Astrocyte (in vitro differentiated cells and primary cell): ENCODE results near the gene CELSR2. TPM values are rescaled to one million over a fixed set of nuclear protein-coding genes. Genes with fewer than 3 reads are reported as not detected.

Source experiments
- DNase-seq: peaks from one replicate; pipeline ENCODE4 v3.0.0-alpha.2; 2010; ENCODE audit warnings: low read depth
- FAIRE-seq: peaks from 2 replicates; lab custom pipeline; 2011; peaks lifted over from hg19 to GRCh38; lab: Jason Lieb, UNC
- H2AFZ ChIP-seq: 2 replicates; pipeline ENCODE4 v1.6.0; 2012; ENCODE audit warnings: low read depth, low read length, inconsistent platforms
- H3K27ac ChIP-seq: 2 replicates; pipeline ENCODE4 v1.5.1; 2011; ENCODE audit warnings: low read depth, low read length, inconsistent platforms
- H3K27me3 ChIP-seq: 2 replicates; pipeline ENCODE4 v1.6.0; 2011; ENCODE audit warnings: low read length, inconsistent platforms; ENCODE audit not compliant: insufficient read depth
- H3K36me3 ChIP-seq: 2 replicates; pipeline ENCODE4 v1.5.1; 2011; ENCODE audit warnings: low read length, inconsistent platforms; ENCODE audit not compliant: insufficient read depth
- H3K4me1 ChIP-seq: 2 replicates; pipeline ENCODE4 v1.5.1; 2011; ENCODE audit warnings: low read length, inconsistent platforms; ENCODE audit not compliant: insufficient read depth
- H3K4me2 ChIP-seq: 2 replicates; pipeline ENCODE4 v1.6.0; 2012; ENCODE audit warnings: low read length, inconsistent platforms
- H3K4me3 ChIP-seq: 2 replicates; pipeline ENCODE4 v1.5.1; 2011; ENCODE audit warnings: low read depth, mild to moderate bottlenecking, low read length, inconsistent platforms; ENCODE audit not compliant: insufficient read depth
- H3K79me2 ChIP-seq: 2 replicates; pipeline ENCODE4 v1.6.0; 2012; ENCODE audit warnings: mild to moderate bottlenecking, low read length, inconsistent platforms; ENCODE audit not compliant: insufficient read depth
- H3K9ac ChIP-seq: 2 replicates; pipeline ENCODE4 v1.6.0; 2012; ENCODE audit warnings: mild to moderate bottlenecking, low read length, inconsistent platforms
- H3K9me3 ChIP-seq: 2 replicates; pipeline ENCODE4 v1.5.1; 2012; ENCODE audit warnings: low read depth, mild to moderate bottlenecking, low read length, inconsistent platforms; ENCODE audit not compliant: insufficient read depth
- H4K20me1 ChIP-seq: 2 replicates; pipeline ENCODE4 v1.6.0; 2012; ENCODE audit warnings: low read length, inconsistent platforms; ENCODE audit not compliant: insufficient read depth
- H3K27ac Mint-ChIP-seq: one replicate; pipeline ENCODE4 v1.8.0; 2021; ENCODE audit warnings: mild to moderate bottlenecking, mixed read lengths; ENCODE audit not compliant: unreplicated experiment
- H3K27me3 Mint-ChIP-seq: one replicate; pipeline ENCODE4 v1.8.0; 2021; ENCODE audit warnings: low read depth, mixed read lengths; ENCODE audit not compliant: unreplicated experiment
- H3K36me3 Mint-ChIP-seq: one replicate; pipeline ENCODE4 v1.8.0; 2021; ENCODE audit warnings: low read depth, mixed read lengths; ENCODE audit not compliant: unreplicated experiment
- H3K4me1 Mint-ChIP-seq: one replicate; pipeline ENCODE4 v1.8.0; 2021; ENCODE audit warnings: low read depth, mixed read lengths; ENCODE audit not compliant: unreplicated experiment
- H3K4me3 Mint-ChIP-seq: one replicate; pipeline ENCODE4 v1.8.0; 2021; ENCODE audit warnings: mild to moderate bottlenecking, moderate library complexity, mixed read lengths; ENCODE audit not compliant: unreplicated experiment
- H3K9me3 Mint-ChIP-seq: one replicate; pipeline ENCODE4 v1.8.0; 2021; ENCODE audit warnings: mild to moderate bottlenecking, mixed read lengths; ENCODE audit not compliant: unreplicated experiment
- EZH2 ChIP-seq: IDR thresholded peaks from 2 replicates; pipeline ENCODE4 v1.6.1; 2012; ENCODE audit warnings: mild to moderate bottlenecking, low read length, inconsistent platforms; ENCODE audit not compliant: insufficient read depth
- total RNA-seq: library from RNA; stranded (reverse); gene quantifications from 2 replicates; pipeline ENCODE4 v1.2.1, GENCODE V29; 2021
- TF ChIP-seq, protein P1 (sequence below): IDR thresholded peaks from 2 replicates; pipeline ENCODE4 v1.5.1; 2011; ENCODE audit warnings: low read depth, mild to moderate bottlenecking, inconsistent platforms, low read length, moderate library complexity; ENCODE audit not compliant: insufficient read depth

CELSR2 gene
- total RNA-seq, 1 donor from 2014 or later, result 10.0 TPM

DNA sequence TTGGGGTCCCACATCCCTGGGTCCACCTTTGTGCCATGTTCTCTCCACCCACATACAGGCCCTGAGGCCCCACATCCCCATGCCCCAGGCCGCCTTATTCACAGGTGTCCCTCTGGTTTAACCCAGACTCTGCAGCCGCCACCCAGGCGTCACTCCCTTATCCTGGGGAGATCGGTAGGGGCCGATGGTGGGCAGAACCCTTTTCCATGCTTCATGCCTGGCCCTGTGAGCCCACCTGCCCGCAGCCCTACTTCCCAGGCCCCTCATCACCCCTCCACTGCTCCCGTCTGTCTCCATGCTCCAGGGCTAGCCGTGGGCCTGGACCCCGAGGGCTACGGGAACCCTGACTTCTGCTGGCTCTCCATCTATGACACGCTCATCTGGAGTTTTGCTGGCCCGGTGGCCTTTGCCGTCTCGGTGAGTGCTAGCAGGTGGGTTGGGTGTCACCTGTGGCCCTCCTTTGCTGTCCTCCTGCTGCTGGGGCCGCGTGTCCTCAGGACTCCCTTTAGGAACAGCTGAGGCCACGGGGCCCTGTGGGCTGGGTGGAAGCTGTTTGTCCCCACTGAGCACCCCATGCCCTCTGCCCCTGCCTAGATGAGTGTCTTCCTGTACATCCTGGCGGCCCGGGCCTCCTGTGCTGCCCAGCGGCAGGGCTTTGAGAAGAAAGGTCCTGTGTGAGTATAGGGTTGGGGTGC lies 21.4 kb downstream of the CELSR2 start:
- Histone ChIP-seq H3K9ac (no peak overlapping the region), H4K20me1 (no peaks in the 10 kb centered on the region), H3K27ac (no peak overlapping the region), H3K79me2 (no peaks in the 10 kb centered on the region), H3K4me1 (peaks cover 24% of the 10 kb centered on the region), H3K36me3 (no peaks in the 10 kb centered on the region), H3K4me2 (no peak overlapping the region), H3K27me3 (no peaks in the 10 kb centered on the region), H3K9me3 (peaks cover 6% of the 10 kb centered on the region), H2AFZ (no peak overlapping the region), H3K4me3 (no peak overlapping the region)
- no peak for FAIRE-seq
- Mint-ChIP-seq H3K27ac (no peak overlapping the region), H3K4me1 (peaks cover 22% of the 10 kb centered on the region), H3K36me3 (peaks cover 14% of the 10 kb centered on the region), H3K9me3 (peaks cover 2% of the 10 kb centered on the region), H3K4me3 (no peak overlapping the region), H3K27me3 (peaks cover 1% of the 10 kb centered on the region)
- no peak for TF ChIP-seq EZH2
- TF ChIP-seq, protein P1, sequence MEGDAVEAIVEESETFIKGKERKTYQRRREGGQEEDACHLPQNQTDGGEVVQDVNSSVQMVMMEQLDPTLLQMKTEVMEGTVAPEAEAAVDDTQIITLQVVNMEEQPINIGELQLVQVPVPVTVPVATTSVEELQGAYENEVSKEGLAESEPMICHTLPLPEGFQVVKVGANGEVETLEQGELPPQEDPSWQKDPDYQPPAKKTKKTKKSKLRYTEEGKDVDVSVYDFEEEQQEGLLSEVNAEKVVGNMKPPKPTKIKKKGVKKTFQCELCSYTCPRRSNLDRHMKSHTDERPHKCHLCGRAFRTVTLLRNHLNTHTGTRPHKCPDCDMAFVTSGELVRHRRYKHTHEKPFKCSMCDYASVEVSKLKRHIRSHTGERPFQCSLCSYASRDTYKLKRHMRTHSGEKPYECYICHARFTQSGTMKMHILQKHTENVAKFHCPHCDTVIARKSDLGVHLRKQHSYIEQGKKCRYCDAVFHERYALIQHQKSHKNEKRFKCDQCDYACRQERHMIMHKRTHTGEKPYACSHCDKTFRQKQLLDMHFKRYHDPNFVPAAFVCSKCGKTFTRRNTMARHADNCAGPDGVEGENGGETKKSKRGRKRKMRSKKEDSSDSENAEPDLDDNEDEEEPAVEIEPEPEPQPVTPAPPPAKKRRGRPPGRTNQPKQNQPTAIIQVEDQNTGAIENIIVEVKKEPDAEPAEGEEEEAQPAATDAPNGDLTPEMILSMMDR, result no peak
- DNase-seq, result no peak

DNA sequence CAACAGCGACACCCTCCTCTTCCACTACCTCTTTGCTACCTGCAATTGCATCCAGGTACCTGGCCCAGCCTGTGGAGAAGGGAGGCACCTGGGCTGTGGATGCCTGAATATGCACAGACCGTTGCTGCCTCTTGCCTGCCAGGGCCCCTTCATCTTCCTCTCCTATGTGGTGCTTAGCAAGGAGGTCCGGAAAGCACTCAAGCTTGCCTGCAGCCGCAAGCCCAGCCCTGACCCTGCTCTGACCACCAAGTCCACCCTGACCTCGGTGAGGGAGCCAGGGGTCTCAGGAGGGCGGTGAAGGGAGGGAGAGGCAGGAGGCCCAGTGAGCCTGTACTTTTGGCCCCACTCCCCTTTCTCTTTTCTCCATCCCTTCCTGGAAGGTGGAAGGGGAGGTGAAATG lies 22.1 kb downstream of the CELSR2 start:
- Histone ChIP-seq H3K4me2 (no peak overlapping the region), H2AFZ (no peak overlapping the region), H3K27me3 (no peaks in the 10 kb centered on the region), H4K20me1 (no peaks in the 10 kb centered on the region), H3K36me3 (no peaks in the 10 kb centered on the region), H3K9ac (no peak overlapping the region), H3K4me3 (no peak overlapping the region), H3K27ac (no peak overlapping the region), H3K9me3 (peaks cover 6% of the 10 kb centered on the region), H3K4me1 (peaks cover 31% of the 10 kb centered on the region), H3K79me2 (no peaks in the 10 kb centered on the region)
- peaks cover 14% of the 10 kb centered on the region for H3K36me3 Mint-ChIP-seq
- H3K27ac Mint-ChIP-seq, result no peak overlapping the region
- H3K9me3 Mint-ChIP-seq, result peaks cover 2% of the 10 kb centered on the region
- no peak for DNase-seq
- peaks cover 1% of the 10 kb centered on the region for H3K27me3 Mint-ChIP-seq
- H3K4me3 Mint-ChIP-seq, result no peak overlapping the region
- no peak for FAIRE-seq
- TF ChIP-seq EZH2, result no peak
- H3K4me1 Mint-ChIP-seq, result peaks cover 28% of the 10 kb centered on the region

DNA sequence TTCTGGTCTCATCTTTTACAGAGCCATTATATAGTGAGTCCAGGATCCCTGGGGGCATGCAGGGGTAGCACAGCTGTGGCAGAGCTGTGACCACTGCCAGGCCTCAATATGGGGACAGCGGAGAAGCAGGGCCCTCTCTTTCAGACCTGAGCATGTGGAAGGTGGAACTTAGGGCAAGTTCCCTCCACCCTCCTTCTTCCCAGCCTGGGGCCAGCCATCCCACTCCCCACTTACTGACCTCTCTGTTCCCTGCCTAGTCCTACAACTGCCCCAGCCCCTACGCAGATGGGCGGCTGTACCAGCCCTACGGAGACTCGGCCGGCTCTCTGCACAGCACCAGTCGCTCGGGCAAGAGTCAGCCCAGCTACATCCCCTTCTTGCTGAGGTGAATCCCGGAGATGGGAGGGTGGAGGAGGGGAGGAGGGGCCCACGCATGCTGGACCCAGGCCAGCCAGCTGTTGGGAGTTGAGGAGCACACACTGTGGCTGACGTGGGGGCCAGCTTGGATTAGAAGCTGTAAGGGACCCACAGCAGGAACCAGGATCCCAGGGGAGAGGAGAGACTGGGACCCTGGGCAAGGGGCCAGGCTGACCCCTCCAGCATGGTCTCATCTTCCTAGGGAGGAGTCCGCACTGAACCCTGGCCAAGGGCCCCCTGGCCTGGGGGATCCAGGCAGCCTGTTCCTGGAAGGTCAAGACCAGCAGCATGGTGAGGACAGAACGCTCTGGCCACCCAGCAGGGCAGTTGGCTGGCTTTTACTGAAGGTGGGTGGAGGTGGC lies 22.9 kb downstream of the CELSR2 start:
- no peaks in the 10 kb centered on the region for H3K36me3 ChIP-seq
- Mint-ChIP-seq H3K9me3 (peaks cover 2% of the 10 kb centered on the region), H3K4me1 (peaks cover 34% of the 10 kb centered on the region), H3K36me3 (peaks cover 16% of the 10 kb centered on the region), H3K4me3 (no peak overlapping the region), H3K27me3 (peaks cover 1% of the 10 kb centered on the region), H3K27ac (no peak overlapping the region)
- H4K20me1 ChIP-seq, result no peaks in the 10 kb centered on the region
- no peaks in the 10 kb centered on the region for H3K27me3 ChIP-seq
- H3K4me1 ChIP-seq, result peaks cover 32% of the 10 kb centered on the region
- FAIRE-seq, result no peak
- H3K9me3 ChIP-seq, result peaks cover 6% of the 10 kb centered on the region
- no peak for TF ChIP-seq EZH2
- TF ChIP-seq, protein P1, result no peak
- H3K27ac ChIP-seq, result no peak overlapping the region
- H2AFZ ChIP-seq, result no peak overlapping the region
- no peak overlapping the region for H3K9ac ChIP-seq
- no peak overlapping the region for H3K4me3 ChIP-seq
- no peak for DNase-seq
- H3K79me2 ChIP-seq, result no peaks in the 10 kb centered on the region
- H3K4me2 ChIP-seq, result no peak overlapping the region
